OCI-LY7 (cell line): ENCODE data around the gene TBPL2.

Source experiments
- CTCF ChIP-seq: fragments of 200-600 bp; sonication (generic); conservative IDR thresholded peaks from 2 replicates; pipeline ENCODE4 v1.5.1; 2014; ENCODE audit warnings: mild to moderate bottlenecking, antibody characterized with exemption, low read length, moderate library complexity, mixed read lengths
- EZH2phosphoT487 ChIP-seq: fragments of 200-600 bp; sonication (generic); IDR thresholded peaks from 2 replicates; pipeline ENCODE4 v1.6.1; 2018; ENCODE audit warnings: low read depth, borderline replicate concordance, mild to moderate bottlenecking, mixed run types, antibody characterized with exemption, low read length, moderate library complexity, mixed read lengths

GRCh38 chr14:55381040-55381439, 59.4 kb downstream of the TBPL2 start:
- TF ChIP-seq CTCF: no peak
- TF ChIP-seq EZH2phosphoT487: no peak
